ENCODE measurements around the gene GABARAPL1.

Gene GABARAPL1

DNA sequence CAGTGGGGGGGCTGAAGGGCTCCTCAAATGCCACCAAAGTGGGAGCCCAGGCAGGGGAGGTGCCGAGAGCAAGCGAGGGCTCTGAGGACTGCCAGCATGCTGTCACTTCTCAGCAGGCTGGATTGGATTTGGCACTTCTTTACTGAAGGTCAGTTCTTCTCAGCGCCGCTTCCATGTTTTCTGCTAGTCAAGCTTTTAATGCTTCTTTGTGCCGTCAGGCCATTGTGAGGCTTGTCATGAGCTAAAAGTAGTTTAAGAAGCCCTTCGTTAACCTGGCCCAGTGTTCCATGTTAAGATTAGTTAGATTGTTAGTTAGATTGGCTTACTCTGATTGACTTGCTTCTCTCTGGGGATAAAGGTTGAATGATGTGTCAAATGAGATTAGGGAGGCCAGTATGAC, 13.4 kb downstream of the GABARAPL1 start:
- TF ChIP-seq, protein P1, sequence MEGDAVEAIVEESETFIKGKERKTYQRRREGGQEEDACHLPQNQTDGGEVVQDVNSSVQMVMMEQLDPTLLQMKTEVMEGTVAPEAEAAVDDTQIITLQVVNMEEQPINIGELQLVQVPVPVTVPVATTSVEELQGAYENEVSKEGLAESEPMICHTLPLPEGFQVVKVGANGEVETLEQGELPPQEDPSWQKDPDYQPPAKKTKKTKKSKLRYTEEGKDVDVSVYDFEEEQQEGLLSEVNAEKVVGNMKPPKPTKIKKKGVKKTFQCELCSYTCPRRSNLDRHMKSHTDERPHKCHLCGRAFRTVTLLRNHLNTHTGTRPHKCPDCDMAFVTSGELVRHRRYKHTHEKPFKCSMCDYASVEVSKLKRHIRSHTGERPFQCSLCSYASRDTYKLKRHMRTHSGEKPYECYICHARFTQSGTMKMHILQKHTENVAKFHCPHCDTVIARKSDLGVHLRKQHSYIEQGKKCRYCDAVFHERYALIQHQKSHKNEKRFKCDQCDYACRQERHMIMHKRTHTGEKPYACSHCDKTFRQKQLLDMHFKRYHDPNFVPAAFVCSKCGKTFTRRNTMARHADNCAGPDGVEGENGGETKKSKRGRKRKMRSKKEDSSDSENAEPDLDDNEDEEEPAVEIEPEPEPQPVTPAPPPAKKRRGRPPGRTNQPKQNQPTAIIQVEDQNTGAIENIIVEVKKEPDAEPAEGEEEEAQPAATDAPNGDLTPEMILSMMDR (conservative IDR thresholded peaks at IDR 0.05; ENCODE audit: low read depth) = no peak
- CTCF ChIA-PET = no interaction called here
- H3K27ac ChIP-seq = no peak overlapping the region
- POLR2A ChIA-PET (ENCODE audit: low non-redundant PET) = no interaction called here
- DNase-seq (ENCODE audit: low spot score) = no peak

DNA sequence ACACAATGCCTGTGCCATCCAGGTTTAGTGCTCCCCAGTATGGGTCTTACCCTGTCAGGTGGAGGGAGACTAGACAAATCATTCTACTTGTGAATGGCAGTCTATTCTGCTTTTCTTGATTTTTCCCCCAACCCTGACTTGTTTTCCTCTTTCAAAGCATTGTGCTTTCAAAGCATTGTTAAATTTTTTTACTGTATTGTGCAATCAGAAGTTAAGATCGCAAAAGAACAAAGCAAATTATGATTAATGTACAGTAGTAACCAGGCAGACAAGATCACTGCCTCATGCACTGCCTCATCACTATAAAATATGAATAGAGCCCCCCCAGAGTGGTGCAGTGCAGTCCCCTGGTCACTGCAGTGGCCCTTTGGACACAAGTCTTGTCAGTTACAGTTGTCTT, 14.1 kb downstream of the GABARAPL1 start:
- ChIA-PET CTCF (no interaction called here), POLR2A (ENCODE audit: low non-redundant PET) (no interaction called here)
- DNase-seq (ENCODE audit: low spot score) = no peak
- H3K27ac ChIP-seq = no peak overlapping the region
- TF ChIP-seq, protein P1 (conservative IDR thresholded peaks at IDR 0.05; ENCODE audit: low read depth) = no peak

DNA sequence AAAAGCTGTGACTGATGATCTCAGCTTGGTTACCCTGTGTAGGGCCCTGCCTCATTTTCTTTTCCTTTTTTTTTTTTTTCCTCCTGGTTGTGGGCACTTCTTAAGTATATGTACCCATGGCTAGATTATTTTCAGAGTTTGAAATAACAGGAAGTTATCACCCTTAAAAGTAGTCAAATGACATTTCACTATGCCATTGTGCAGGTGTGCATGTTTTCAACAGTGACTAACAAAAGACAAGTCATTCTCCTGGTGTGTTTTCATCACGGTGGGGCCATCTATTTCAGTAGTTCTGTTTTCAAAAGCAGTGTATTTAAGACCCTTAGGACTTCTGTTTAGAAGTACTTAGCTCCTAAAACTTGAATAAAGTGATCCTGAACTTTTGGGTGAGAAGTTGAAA, 15.0 kb downstream of the GABARAPL1 start:
- ChIA-PET POLR2A (ENCODE audit: low non-redundant PET) (no interaction called here), CTCF (no interaction called here)
- TF ChIP-seq, protein P1 (conservative IDR thresholded peaks at IDR 0.05; ENCODE audit: low read depth) = no peak
- no peak overlapping the region for H3K27ac ChIP-seq
- no peak for DNase-seq (ENCODE audit: low spot score)

DNA sequence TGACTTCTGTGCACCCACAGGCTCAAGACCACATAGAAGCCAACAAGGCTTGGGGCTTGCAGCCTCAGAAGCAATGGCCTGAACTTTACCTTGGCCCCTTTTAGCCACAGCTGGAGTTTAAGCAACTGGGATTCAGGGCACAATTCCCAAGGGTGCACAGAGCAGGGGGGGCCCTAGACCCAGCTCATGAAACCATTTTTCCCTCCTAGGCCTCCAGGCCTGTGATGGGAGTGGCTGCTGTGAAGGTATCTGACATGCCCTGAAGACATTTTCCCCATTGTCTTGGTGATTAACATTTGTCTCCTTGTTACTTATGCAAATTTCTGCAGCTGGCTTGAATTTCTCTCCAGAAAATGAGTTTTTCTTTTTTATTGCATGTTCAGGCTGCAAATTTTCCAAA, 21.9 kb downstream of the GABARAPL1 start:
- CTCF ChIA-PET = no interaction called here

GRCh38 chr12:10235761-10236631, 23.3 kb downstream of the GABARAPL1 start:
- CTCF ChIA-PET = interaction anchor here (0.5 to 1.0 kb wide), 5 partner anchors 9 to 1642 kb away, joined by 3 read pairs; no protein-coding TSS in a partner anchor
- H3K27ac ChIP-seq = no peak overlapping the region
- POLR2A ChIA-PET (ENCODE audit: low non-redundant PET) = no interaction called here
- DNase-seq (ENCODE audit: low spot score) = peak; percentile 47
- TF ChIP-seq, protein P1 (conservative IDR thresholded peaks at IDR 0.05; ENCODE audit: low read depth) = peak; percentile 56

More for the DNA sequence above, 21.9 kb downstream of the GABARAPL1 start:
- no peak overlapping the region for H3K27ac ChIP-seq
- DNase-seq (ENCODE audit: low spot score) = no peak
- TF ChIP-seq, protein P1 (conservative IDR thresholded peaks at IDR 0.05; ENCODE audit: low read depth) = no peak
- POLR2A ChIA-PET (ENCODE audit: low non-redundant PET) = no interaction called here

DNA sequence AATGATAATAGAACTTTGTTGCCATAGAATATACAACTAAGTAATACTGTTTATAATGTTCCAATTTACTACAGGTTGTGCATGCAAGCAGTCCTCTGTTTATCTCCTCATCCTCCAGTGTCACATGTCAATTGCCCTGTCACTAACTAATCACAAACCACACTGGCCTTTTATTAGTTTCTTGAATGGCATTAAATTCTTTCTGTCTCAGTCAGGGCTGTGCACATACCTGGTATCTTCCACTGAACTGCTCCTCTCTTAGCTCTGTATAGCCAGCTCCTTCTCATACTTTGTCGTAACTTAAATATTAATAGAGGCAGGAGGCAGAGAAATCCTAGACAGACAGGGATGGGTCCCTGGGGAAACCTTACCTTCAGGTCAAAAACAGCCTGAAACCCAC, 24.0 kb downstream of the GABARAPL1 start:
- TF ChIP-seq, protein P1 (conservative IDR thresholded peaks at IDR 0.05; ENCODE audit: low read depth) = no peak
- ChIA-PET POLR2A (ENCODE audit: low non-redundant PET) (no interaction called here), CTCF (interaction anchor here (0.6 to 0.8 kb wide), 2 partner anchors 368 to 1641 kb away, joined by 3 read pairs; no protein-coding TSS in a partner anchor)
- DNase-seq (ENCODE audit: low spot score) = no peak
- no peak overlapping the region for H3K27ac ChIP-seq

Data from RWPE1 (cell line).